Daoy (cell line): ENCODE results near the gene MMP24OS. TPM values are rescaled to one million over a fixed set of nuclear protein-coding genes. Genes with fewer than 3 reads are reported as not detected.

Source experiments
- DNase-seq: peaks from one replicate; pipeline ENCODE4 v3.0.0-alpha.2; 2015; ENCODE audit warnings: low read depth
- total RNA-seq: library from RNA; depleted of rRNA; stranded (reverse); fragments of >200 nt; shearing (Covaris generic); gene quantifications from 2 replicates; pipeline ENCODE4 v1.2.3, GENCODE V29; 2014

The MMP24OS gene
- total RNA-seq, 1 experiment from 2014 or later, result 2.2 TPM

DNA sequence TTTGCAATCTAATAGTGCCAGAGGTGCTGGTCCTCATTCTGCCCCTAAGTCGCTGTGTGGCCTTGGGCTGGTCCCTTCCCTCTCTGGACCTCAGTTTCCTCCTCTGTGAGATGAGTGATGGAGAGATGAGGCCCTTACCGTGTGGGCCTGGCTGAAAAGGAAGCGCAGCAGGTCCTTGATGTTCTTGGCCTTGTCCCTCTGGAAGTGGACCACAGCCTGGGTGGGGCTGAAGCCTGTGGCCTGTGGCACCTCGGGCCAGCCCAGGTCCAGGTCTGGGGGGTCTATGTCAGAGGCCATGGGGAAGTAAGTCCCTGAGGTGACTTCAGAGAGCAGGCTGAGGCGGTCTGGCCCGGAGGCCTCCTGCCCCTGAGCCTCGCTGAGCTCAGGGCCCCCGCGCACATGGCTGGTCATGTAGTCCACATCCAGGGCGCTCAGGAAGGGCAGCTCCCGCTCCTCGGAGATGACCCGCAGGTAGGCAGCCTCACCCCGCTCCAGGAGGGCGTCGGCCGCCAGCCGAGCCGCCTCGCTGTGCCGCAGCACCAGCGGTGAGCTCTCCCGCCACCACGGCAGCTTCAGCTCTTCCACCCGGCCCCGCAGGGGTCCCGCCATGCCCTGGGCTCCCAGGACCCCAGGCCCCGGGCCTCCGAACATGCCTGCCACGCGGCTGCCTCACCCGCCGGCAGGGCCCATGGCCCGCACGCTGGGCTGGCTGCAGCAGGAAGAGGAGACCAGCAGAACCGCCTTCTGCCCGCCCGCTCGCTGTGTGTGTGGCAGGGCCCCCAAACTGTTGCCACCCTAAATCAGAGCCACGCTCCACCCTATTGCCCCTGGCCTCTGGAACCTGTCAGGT is 14.0 kb upstream of the MMP24OS start, which contains the start of gene FAM83C:
Gene FAM83C, minus strand, starts transcription at position 772 of the 850 bp plus-strand sequence. Its CDS starts 121 bp downstream, at position 651.
- DNase-seq, result no peak

DNA sequence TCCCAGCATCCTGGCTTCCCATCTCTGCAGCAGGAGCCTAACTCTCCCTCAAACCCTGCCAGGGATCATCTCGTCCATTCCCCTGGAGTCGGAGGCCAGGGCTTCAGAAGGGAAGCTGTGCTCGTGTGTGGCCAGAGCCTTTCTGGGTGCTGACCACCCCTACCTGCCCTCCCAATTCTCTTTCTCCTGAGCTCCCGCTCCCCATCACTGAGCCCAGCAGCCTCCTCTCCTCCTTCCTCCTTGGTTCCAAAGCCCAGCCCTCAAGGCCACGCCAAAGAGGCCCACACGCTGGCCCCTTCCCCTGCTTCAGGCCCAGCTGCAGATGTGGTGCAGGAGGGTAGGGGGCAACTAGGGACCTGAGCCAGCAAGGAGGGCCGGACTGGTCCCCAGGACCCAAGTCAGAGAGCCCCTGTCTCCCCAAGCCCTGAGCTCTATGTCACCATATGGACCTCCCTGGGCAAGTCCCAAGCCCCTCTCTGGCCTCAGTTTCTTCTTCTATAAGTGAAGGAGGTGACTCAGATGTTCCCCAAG is 13.0 kb upstream of the MMP24OS start:
- no peak for DNase-seq

DNA sequence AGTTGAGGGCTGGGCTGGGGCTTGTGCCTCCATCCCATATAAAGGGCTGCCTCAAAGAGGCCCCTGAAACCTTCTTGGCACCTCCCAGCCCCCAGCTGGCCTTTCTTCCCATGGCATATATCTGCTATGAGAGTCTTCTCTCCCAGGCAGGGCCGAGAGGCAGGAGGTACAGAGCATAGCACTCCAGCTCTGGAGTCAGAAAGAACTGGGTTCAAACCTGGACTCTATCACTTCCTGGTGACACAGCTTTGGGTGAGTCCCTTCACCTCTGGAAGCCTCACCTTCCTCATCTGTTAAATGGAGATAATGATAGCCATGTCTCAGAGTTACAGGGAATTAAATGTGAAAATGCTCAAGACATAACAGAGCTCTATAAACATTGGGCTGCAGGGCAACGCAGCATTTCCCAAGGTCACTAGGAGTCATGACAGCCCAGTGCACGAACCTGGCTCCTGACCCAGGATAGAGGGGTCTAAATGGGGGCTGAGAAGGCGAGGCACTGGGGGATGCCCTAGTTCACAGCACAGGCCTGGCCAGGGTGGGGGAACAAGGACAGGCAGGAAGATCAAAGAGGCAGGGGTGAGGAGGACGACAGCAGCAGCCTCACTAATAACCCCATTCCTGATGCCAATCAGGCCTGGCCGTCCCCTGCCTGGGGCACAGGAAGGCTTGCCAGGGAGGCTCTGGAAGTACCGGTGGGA is 12.4 kb upstream of the MMP24OS start:
- no peak for DNase-seq

DNA sequence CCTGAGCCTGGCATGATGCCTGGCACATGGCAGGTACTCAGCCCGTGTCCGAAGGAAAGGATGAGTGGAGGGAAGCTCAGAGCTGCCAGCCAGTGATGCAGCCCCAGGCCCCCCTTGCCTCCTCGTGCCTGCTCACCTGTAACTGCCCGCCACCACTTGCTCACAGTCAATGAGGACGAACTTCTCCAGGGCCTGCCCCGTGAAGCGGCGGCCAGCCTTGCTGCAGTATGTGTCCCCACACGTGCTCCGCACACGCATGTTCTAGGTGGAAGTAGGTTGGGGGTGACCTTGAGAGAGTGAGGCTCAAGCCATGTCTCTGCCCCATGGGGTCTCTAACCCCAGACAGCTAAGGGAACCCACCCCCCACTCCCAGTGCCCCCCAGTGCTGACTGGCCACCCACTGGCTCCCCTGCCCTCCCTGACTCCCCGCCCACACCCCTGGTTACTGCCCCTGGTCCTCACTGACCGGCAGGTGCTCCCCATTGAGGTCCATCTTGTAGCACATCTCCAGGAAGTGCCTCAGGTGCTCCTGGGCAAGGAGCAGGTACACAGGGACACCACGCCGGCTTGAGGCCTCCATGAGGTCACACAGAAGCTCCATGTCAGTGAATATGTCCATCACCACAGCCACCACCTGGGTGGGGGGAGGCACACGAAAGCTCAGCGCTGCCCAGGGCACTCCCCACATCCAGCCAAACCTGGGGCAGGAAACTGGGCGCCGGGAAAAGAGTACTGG is 10.6 kb upstream of the MMP24OS start:
- DNase-seq, result no peak

DNA sequence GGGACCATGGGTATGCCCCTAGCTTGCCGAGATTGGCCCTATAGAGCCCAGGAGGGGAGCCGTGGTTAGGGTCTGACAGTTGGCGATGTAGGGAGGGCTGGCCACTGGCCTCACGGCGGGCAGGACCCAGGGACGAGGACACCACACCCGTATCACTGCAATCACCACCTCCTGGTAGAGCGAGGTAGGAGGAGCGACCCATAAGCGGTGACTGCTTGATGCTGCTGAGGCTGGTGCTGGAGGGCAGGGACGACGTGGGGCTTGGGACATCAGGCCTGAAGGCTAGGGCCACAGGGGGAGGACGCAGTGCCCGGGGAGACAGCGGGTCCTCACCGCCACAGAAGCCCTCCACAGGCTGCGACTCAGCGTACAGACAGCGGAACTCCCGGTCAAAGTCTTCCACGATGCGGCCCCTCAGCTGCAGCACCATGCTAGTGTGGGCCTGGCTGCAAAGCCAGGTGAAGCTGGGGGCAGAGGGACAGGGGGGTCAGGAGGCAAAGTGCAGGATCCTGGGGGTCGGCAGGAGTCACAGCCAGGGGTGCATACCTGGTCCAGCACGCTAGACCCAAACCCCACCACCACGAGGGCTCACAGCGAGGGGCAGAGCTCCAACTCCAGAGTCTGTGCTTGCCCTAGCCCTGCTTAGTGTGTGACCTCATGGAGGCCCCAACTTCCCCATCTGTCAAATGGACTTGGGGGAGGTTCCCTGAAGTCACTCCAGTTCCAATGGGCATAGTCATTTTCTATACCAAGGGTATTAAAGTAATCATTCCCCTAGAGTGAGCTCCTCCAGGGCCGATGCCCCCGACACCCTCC is 9.8 kb upstream of the MMP24OS start:
- no peak for DNase-seq

DNA sequence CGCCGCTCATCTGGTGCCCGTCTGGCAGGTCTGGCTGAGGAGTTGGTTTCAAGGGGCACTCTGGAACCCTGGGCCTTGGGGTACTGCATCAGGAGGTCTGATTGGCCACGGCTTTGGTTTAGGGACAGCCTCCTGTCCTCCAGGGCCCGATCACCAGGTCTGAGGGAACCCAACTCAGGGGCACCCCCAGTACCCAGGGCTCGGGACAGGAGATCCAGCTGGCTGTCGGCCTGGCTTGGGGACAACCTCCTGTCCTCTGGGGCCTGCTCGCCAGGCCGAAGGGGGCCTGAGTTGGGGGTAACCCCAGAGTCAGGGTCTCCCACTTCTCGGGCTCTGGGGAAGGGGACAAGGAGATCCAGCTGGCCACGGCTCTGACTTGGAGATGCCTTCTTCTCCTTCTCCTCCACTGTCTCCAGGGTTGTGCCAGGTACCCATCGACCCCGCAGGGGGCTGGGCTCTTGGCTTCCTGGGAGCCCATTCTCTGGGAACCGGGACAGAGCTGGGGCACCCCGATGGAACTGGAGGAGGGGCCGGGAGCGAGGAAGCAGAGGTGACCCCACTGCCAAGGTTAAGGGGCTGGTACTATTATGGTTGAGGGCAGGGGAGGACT is 9.1 kb upstream of the MMP24OS start:
- DNase-seq, result no peak

DNA sequence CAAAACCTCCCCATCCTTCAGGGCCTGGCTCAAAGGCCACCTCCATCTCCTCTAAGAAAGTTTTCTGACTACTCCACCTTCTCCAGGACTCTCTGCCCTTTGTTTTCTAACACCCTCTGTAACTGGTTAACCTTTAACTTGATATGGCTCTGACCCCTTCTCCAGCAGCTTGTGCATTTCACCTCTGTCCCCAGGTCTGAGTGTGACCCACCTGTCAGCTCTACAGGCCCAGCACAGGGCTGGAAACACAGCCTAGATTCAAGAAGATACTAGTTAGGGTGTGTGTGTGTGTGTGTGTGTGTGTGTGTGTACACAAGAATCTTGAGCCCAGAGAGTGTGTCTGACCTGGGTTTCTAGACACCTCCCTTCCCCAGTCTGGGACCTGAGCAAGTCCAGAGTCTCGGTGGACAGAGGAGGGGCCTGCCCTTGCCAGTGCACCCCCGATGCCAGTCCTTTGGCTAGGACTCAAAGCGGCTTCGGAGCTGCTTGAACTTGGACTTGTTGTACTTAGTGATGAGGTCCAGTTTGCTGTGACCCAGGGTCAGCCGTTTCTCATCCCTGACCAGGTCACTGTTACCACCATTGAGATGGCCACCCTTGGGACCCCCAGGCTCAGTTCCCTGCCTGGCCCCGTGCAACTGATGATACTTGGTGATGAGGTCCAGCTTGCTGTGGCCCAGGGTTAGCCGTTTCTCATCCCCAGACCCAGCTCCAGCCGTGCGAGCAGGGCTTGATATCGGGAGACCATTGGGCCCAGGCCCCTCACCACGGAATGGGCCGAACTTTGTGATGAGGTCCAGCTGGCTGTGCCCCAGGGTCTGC is 8.4 kb upstream of the MMP24OS start:
- DNase-seq, result no peak

DNA sequence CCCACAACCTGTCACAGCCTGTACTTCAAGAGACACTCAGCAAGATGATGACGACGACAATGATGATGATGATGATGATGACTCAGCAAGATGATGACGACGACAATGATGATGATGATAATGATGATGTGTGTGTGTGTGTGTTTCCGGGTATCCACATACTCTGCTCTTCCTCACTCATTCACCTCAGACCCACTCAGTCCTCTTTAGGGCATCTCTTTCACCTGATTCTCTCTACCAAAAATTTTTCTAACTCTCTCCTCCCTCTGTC is 7.8 kb upstream of the MMP24OS start:
- no peak for DNase-seq

DNA sequence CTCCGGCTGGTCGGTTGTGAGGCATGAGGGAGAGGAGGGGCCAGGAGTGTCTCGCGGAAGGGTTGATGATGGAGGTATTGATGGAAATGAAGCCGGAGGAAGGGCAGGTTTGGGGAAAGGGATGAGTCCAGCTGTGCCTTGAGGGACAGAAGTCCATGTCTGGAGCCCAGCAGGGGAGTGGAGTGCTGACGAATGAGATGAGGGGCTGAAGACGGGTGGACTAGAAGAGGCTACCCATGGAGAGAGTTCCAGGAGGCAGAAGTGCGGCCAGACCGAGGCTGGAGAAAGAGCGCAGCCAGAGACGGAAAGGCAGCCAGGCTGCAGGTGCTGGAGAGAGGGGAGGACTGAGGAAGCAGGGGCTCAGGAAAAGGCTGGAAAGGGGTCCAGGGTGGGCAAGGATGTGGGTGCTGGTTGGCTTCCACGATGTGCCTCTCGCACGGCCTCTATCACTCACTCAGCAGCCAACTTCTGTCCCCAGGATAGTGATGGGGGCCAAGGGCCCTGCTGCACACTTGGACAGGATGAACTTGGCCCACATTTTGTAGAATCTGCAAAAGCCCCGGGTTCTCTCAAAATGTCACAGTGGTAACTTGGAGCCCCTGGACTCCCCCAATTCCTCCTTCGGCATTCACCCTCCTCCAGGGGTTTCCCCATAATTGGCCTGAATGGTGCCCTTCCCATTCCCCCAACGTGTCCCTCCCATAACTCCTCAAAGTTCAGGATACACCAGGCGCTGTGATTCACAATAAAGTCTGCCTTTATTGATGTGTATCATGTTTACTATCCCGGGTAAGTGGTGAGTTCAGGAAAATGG is 7.3 kb upstream of the MMP24OS start:
- DNase-seq, result no peak

DNA sequence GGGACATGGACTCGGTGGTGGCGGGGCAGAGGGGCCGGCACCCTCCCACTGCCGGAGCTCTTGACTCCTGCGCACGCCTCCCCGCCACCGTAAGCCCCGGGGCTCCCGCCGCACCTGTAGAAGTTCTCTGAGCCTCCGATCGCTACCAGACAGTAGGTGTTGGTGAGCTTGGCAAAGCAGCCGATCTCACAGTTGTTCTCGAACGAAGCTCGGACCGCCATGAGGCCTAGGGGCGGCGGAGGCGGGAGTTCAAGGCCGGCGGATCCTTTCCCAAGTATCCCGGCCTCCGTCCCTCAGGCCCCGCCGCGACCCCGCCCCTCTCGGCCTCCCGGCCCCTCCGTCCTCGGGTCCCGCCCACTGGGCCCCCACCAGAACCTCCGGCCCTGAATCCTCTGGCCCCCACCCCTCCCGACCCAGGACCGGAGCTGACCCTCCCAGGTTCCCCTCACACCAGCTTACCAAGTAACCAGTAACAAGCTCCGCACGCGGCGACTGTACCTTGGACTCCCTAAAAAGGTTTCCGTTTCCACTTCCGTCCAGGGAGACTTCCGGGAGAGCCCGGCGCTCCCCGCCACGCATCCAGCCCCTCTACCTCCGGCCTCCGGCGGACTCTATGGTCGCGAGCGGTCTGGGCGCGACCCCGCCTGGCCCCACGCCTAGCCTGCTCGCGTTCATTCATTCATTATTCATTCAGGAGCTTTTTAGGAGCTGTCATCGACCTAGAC is 6.5 kb upstream of the MMP24OS start, which contains the start of gene EIF6:
Gene EIF6, minus strand, starts transcription at position 506 of the 725 bp plus-strand sequence. Its CDS starts 285 bp downstream, at position 221.
- peak; percentile 89 for DNase-seq

DNA sequence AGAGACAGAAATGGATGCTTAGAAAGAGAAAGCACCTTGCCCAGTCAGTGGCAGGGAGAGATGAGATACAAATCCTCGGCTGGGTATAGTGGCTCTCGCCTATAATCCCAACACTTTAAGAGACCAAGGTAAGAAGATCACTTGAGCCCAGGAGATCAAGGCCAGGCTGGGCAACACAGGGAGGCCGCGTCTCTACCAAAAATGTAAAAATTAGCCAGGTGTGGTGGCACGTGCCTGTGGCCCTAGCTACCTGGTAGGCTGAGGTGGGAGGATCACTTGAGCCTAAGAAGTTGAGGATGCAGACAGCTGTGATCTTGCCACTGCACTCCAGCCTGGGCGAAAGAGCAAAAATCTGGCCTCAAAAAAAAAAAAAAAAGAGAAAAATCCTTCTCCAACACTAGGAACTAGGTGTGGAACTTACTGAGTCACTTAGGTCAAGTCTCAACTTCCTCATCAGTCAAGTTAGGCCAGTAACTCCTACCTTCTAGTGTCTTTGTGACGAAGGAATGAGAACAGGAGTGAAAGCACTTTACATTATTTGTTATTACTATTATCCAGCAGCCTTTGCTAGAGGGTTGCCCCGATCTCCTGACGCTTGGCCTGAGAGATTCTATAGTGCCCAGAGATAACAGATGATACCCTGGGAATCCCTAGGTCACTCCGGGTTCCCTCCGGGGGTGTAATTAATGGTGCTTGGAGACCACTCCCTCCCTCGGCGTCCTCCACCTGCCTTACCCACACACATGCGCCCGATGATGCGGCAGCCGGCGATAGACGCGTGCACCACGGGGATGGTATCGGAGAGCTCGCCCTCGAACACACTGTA is 5.7 kb upstream of the MMP24OS start:
- no peak for DNase-seq

DNA sequence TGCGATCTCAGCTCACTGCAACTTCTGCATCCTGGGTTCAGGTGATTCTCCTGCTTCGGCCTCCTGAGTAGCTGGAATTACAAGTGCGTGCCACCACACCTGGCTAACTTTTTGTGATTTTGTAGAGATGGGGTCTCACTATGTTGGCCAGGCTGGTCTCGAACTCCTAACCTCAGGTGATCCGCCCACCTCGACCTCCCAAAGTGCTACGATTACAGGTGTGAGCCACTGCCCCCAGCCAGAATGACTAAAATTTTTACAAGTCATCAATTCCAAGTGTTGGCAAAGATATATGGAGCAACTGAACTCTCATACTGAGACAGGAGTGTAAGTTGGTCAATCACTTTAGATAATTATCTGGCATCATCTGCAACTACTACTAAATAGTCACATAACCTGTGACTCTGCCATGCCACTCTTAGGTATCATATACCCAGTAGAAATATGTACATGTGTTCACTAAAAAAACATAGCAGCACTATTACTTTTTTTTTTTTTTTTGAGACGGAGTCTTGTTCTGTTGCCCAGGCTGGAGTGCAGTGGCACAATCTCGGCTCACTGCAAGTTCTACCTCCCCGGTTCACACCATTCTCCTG is 3.7 kb upstream of the MMP24OS start:
- no peak for DNase-seq

DNA sequence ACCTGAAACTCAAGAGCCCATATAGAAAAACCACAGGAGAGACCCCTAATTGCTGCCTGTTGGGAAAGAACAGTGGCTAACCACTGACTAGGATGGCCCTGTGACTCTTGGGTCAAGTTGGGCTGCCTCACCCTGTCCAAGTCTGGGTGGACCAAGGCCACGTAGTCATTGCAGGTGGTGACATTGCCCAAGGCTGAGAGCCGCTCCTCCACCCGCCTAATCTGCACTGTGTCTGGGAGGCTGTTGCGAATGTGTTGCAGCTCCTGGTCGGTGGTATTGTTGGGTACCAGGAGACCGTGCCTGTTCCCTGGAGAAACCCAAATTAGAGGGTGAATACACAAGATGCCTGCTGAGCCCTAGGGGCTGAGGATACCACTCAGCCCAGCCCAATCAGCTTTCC is 2.6 kb upstream of the MMP24OS start:
- DNase-seq, result no peak

DNA sequence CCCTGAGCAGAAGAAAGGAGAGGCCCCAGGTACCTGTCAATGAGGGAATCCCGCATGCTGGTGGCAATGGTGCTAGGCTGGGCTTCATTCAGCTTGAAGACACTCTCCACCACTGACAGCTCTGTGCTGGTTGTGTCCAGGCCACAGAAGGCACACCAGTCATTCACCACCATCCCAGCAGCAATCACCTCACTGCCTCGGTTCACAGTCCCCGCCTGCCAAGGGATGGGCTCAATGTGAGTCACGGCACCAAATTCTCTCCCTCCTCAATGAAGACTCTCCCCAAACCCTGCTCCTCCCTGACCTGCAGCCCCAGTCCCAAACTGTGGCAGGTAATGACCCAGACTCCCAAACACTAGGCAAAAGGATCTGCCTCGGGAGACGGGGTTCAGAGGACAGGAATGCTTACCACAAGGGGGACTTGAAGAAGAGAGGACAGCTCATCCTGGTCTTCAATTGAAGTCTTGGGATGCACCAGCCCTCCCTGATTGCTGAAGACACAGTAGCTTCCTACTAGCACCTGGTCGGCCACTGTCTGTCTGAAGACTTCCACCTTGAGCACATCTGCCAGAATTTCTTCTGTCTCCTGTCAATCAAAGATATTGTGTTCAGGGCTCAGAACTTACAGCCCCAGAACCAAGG is 1.7 kb upstream of the MMP24OS start:
- no peak for DNase-seq

DNA sequence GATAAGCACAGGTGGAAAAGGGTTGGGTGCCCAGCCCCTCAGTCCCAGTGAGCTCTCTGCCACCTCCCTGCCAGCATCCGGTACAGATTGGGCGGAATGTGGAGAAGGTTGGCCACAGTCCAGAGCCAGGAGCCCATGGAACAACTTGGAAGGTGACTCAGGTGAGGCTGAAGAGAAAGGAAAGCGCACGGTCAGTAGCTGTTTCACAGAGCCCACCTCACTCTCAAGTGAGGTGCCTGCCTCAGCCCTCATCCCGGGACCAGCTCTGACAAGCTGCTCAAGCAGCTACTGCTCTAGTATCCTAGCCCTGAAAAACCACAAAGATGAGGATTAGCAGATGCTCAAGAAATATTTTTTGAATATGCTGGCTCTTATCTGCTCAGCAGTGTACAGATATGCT is 1.1 kb upstream of the MMP24OS start:
- DNase-seq, result no peak

DNA sequence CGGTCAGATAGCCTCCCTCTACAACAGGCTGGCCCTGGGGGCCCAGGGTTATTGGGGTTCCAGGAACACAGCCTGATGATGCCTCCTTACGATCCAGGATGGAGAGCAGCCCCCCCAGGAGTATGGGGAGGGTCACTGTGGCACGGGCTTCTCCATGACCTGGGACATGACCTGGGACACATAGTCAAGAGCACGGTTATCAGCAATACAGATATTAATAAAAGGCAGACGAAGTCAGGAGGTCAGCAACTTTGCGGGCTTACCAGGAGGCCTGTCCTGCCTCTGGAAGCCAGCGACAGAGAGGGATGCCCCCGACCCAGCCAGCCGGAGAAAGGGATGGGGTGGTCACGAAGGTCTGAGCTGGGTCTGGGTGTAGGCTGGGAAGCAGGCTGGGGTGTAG is 795 bp downstream of the MMP24OS start:
- DNase-seq, result no peak

DNA sequence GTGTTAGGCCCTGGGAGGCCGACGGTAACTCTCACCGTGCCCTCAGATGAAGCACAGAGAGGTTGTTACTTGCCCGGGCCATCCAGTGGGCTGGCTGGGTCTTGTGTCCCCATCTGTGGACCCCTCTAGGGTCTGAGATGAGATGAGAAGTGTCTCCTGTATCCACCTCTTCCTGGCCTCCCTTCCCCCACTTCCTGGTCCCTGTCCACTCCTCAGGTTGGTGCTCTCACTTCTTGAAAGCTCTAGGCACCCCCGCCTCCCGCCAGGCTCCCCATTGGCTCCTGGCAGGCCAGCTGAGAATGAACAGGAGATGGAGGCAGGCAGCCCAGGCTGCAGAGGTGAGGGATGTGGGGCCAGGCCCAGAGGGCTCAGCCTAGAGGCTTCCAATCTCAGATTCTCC is 1.5 kb downstream of the MMP24OS start:
- DNase-seq, result no peak
